HG03520 (cell line): ENCODE measurements around the gene TAC4.

Experiments
- ATAC-seq: cut with Tn5 transposase; IDR thresholded peaks from one replicate; pipeline ENCODE4 v1.9.1; 2021; ENCODE audit warnings: mild to moderate bottlenecking, moderate library complexity; ENCODE audit not compliant: unreplicated experiment

The TAC4 gene, protein sequence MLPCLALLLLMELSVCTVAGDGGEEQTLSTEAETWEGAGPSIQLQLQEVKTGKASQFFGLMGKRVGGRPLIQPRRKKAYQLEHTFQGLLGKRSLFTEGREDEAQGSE

DNA sequence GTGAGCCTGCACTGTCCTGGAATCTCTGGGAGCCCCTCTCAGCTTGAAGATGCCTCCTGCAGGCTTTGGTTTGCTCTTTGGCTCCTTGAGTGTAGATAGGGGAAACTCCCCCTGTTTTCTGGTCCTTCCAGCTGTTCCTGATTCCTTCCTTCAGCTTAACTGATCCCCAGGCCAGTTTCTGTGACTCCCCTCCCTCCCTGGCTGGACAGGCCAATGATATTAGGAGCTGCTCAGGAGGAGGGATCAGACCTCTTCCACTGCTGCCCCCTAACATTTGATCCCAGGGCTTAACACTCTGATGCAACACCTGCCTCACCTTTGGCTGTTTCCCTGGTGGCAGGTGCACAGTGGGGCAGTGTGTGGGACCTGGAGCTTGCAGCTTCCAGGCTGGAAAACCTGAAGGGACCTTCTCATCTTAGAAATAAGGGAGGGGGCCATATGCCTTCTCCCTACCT, at the start of gene TAC4:
TAC4 (minus strand) TSS at position 51 of the 455 bp plus-strand sequence. CDS start 52 bp downstream, outside the sequence.
- no peak for ATAC-seq

DNA sequence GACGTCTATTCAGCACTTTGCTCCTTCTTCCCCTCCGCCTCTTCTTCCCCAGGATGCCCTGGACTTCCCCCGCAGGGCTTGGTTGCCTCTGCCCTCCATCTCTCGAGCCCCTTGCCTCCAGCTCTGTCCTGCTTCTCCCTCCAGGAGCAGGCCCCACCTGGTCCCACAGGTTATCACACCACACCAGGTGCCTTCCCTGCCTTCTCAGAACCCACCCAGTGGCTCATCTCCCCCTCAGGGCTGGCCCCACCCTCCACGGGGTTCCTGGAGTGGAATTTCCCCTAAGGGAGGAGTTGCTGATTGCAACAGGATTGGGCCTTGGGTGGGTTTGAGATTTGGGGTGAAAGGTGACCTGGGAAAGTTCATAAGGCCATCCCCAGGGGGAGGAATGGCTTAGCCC, 49.0 kb upstream of the TAC4 start:
- no peak for ATAC-seq

DNA sequence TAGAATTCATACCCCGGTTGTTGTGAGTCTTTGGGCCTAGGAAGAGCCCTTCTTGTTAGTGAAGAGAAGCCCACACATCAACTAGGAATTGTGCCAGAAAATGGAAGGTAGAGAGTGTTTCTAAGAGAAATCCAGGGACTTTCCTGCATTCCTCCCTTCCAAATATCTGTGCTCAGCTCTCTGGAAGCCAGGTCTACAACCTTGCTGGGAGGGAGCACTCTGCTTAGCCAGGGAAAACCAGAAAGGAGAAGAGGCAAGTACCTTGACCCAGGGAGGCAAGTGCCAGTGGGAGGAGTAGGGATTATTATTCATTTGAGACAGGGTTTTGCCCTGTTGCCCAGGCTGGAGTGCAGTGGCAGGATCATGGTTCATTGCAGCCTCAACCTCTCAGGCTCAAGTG, 48.4 kb upstream of the TAC4 start:
- no peak for ATAC-seq

DNA sequence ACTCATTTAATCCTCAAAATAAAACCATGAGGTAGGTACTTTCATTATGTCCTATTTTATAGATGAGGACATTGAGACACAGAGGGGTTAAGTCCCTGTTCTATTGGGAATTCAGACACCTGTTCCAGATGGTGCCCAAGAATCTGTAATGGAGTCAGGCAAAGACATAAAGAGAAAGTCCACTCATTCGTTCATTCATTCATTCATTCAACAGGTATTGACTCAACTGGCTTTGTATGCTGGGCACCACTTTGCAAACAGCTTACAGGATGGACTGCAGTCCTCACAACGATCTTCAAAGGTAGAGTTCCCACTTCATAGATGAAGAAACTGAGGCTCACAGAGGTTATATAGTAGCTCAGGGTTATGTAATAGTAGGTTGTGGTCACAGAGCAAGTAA, 47.9 kb upstream of the TAC4 start:
- ATAC-seq: no peak

DNA sequence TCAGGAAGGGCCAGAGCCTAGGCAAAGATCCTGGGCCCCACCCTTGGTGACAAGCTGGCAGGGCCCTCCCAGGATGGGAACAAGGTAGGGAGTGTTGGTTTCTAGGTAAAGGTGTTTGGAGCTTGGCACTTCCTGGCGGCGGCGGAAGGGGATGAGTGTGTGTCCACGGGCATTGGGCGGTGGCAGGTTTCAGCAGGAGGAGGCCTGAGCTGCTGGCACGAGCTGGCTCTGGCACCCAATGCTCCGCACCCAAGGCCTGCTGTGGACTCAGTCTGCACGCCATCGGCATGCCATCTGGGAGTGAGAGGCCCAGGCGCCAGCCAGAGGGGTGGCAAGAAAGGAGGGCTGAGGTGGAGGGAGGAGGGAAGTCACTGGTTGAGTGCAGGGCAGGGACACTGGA, 46.9 kb upstream of the TAC4 start:
- no peak for ATAC-seq

DNA sequence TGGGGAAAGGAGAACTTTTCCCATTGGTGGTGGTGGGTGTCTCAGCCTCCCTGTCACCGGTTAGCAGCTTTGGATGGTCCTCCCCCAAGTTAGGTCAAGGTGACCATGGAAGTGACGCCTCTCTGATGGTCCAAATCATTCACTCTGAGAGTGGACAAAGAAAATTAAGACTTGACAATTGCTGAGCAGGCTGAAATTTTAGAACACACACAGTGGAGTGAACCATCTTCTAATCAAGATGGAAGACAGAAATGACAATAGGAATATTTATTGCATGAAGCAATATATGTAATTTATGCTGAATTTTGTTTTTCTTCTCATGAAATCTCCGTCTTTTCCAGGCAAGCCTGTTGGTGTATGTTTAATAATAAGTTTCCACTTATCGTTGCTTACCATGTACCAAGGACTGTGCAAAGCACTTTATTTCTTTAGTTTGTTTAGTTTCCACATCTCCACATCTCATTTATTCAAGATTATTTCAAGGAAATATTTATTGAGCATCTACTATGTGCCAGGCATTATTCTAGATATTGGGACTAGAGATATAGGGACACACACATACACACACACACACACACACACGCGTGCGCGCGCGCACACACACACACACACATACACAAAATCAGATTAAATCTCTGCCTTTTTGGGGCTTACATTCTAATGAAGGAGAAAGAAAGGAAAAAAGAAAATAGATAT, 44.0 kb upstream of the TAC4 start:
- ATAC-seq: no peak

DNA sequence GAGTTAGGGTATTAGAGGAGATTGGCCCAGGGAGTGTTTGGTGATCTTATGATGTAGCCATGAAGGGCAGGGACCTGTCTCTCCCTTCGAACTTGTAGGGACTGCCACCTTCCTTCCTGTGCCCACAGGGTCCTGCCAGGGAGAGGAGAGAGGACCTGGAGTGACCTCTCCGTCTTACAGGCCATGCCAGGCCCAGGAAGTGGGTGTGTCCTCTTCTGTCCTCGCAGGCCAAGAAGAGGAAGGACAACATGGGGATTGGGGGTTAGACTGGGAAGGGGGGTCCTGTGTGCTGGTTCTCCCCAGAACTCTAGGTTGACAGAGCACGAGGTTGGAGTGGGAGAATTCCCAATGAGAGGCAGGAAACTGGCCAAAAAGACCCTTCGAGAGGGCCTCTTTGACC, 43.4 kb upstream of the TAC4 start:
- ATAC-seq: no peak

DNA sequence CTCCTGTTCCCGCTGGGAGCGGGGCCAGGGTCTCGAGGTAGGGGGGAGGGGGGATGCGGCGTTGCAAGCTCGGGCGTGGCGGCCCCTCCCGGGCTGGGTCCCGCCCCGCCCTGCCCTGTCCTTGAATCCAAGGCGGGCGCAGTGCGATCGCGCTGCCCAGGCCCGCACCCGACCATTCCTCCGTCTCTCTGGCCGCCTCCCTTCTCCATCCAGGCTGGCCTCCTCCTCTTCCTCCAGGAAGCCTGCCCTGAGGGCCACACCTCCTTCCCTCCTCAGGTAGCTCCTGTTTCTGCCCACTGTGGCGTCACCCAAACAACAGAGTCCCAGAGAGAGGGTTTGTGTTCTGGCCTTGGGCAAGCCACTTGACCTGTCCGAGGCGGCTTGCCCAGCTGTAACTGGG, 43.0 kb upstream of the TAC4 start:
- ATAC-seq: no peak

DNA sequence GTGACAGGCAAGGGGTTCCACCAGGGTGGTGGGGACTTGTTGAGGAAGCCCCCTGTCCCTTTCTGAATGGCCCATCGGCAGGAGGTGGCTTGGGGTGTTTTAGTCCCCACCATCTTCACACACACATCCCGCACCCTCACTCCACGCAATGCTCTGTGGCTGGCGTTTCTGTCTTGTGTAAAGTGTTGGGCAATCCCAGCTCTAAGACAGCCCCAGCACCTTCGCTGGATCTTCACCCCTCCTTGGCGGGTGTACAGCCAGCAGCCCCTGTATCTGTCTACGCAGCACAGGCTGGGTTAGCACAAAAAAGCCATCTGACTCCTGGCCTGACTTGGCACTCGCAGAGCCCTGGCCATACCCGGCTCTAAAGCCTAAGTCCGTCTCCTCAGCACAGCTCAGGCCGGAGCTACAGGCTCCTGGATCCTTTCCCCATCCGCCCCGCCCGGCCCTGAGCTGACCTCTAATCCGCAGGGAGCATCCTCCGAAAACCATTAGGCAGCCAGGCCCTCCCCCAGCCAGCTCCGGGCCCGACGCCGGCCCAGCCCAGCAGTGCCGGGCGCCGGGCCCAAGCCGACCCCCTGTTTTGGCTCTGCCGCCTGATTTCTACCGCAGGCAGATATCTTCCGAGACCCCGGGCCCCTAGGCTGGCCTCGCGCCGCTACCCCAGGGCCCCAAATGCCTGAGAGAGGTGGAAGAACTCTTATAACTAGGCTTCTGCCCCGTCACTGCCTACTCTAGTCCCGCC, 42.4 kb upstream of the TAC4 start:
- no peak for ATAC-seq

DNA sequence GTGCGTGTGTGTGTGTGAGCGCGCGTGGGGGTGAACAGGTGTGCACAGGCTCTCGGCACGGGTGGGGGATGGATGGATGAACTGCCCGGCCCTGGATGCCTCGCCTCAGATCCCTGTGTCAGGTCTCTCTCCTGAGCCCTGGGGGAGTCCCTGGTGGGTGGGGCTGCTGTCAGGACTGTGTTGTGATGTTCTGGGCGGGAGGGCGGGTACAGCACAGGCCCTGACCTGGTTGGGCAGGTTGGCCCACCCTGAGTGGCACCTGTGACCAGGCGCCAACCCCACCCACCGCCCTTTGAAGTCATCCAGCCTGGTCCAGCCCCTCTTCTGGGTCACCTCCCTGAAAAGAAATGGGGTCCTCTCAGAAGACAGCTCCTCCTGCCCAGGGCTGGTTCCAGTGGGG, 41.6 kb upstream of the TAC4 start:
- ATAC-seq: no peak

DNA sequence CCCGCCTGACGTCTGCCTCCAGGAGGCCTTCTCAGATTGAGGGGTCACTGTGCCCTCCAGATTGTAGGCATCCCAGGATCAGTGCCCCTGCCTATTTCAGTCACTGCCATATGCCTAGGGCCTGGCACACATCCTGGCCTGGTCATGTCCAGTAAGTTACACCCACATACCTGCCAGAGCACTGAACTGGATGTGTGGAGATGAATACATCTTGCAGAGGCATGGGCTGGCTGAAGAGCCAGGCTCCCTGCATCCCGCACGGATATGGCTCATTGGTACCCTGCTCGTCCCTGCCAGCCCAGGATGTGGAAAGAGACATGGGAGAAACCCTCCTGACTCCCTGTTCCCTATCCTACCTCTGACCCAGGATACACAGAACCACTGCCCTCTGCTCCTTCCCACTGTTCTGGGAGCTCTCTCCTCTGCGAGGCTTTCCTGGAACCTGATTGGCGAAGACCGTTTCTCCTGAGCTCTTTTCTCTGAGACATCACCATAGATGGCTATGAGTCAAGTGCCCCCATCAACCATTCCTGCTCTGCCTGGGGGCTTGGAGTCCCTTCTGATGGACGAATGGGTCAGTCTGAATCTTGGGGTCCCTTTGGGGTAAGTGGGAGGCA, 40.0 kb upstream of the TAC4 start:
- no peak for ATAC-seq

DNA sequence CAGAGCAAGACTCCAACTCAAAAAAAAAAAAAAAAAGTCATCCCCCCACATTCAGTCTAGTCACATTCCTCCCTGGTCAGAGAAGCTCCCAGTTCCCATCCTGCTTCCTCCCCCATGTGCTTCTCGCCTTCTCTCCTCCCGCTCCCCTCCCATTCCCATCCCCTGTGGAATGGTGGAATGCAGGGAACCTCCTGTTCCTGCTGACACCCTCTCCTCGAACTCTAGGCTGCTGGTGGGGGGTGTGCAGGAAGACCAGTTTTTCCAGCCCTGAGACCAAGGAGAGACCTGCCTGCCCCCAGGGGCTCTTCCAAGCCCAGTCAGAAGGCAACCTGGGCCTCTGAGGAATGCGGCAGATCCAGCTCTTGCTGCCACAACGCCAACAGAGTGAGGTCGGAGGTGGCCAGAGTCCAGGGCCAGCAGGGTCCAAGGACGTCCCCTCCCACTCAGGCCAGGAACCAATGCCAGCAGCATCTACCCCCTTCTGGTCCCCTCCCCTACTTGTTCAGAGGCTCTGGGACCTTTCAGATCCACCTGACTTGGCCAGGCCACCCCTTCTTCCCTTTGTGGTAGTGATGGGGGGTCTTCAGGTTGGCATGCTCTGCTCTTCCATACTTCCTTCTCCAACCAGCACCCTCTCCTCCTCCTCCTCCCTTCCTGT, 39.3 kb upstream of the TAC4 start:
- ATAC-seq: no peak

DNA sequence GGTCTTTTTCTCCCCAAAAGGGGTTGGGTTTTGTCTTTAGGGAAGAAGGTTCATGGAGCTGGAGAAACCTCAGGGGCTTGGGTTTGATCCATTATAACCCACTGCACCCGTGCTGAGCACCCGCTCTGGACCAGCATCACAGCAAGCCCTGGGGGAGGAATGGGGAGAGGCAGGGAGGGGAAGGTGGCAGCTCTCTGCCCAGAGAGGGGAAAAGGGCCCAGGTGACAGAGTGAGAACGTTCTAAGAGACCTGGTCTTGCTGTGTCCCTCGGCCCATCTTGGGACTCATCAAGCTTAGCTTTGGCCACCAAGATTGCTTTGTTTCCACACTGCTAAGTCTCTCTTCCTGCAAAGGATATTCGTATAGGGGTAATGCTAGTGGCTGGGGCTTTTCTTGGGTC, 38.2 kb upstream of the TAC4 start:
- no peak for ATAC-seq

DNA sequence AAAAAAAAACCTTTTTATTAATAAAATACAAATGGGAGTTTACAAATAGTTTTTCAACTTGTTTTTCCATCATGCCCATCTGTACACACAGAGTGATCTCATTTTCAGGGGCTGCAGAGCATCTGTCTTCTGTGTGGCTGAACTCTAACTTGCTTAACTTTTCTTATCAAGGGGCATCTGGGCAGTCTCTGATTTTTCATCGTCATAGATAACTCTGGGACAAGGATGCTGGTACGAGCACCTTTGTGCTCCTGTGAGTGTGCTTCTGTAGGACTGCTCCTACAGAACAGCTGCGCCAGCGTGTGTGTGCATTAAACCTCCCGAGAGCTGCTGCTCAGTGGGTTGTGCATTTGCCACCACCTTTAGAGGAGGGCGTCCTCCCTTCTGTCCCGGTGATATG, 34.6 kb upstream of the TAC4 start:
- ATAC-seq: no peak

DNA sequence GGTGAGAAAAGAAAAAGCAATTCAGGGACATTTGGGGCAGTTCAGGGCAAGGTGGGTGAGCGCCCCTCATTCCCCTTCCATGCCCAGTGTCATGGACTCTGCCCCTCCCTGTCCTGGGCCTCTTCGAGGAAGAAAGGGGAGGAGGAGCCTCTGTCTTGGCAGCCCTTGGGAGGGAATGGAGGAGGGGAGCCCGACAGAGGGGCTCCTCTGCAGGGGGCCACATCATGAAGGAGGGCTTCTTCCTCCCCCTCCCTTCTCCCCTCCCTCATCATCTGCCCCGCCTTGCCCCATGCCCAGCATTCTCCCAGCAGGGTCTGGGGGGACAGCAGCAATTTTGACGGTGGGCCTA, 33.2 kb upstream of the TAC4 start:
- no peak for ATAC-seq

DNA sequence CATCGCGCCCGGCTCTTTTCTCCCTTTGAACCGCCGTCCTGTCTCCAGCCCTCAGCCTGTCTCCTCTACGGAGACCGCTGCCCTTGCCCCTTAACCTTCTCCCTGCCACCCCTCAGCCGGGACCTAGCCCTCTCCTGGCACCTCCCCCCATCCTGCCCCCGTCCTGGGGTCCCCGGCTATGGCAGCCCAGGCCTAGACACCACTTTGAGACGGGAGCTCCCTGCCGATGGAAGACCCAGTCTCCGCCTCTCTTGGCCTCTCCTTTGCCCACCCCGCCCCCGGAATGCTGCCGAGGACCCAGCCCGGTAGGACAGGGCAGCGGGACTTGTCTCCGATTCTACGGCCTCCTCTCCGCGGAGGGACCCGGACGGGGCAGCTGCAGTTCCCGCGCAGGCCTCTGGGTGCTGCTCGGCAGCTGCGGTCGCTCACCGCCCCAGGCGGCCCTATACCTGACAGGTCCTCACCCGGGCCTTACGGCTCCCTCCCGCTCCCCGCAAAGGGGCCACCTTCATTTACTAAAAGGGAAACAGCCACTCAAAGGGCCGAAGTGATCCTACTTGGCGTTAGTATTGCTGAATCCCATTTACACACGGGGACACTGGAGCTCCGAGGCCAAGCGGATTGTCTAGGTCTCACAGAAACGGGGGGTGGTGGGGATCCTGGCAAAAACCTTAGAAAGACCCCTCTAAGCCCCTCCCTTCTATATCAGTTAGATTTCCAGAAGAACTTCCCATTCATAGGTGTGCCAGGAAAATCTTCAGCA, 32.6 kb upstream of the TAC4 start:
- peak; percentile 67 for ATAC-seq

DNA sequence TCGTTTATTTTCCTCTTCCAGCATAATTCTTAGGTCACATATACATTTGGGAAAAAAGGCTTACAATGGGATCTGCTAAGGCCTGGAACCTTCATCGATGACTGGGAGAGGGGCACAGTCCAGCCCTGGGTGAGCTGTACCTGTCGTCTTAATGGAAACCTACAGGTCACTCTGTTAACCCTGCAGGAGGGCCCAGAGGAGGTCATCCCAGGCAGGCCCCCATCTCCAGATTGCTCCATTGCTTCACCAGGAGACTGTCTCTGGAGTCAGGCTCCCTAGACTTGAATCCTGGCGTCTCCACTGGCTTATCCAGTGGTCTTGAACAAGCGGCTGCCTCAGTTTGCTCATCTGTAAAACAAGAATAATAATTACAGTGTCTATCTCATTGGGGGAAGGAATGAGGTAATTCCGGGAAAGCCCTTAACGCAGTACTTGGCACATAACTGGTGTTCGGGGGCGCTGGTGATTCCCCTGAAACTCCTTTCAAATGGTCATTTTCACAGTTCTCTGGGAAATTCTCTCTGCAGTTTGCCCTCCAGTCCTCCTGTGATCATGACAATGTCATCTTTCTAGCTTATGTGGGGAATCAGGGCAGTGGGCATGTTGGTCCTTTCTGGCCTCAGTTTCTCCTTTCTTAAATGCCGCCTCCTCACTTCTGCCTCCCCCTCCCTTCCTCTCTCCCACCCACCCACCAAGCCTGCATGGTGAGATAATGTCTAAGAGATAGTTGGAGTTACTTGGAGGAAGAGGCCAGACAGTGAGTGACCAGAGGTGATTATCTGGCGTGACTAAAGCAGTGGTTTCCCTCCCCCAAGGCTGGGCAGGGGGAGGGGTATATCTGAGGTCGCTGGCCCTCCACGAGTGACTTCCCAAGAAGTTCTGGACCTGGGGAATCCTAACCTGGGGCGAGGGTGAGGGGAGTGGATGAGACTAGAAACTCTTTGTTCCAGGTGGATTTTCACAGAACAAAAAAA, 31.3 kb upstream of the TAC4 start:
- ATAC-seq: no peak

DNA sequence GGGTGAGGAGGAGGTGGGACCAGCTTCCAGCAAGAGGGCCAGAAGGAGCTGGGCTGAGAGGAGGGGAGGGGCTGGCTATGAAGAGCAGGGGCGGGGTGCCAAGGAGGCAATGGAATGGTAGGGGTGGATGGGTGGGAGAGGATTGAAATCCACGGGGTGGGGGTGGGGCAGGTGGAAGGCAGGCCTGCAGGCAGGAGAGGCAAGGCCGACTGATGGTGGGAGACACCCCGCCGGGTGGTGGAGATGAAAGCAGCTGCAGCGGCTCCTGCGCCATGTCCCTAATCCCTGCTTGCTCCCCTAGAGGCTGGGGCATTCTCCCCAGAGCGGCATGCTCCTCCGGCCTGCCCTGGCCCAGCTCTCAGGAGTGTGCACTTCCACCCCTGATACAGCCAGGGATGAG, 27.8 kb upstream of the TAC4 start:
- no peak for ATAC-seq

DNA sequence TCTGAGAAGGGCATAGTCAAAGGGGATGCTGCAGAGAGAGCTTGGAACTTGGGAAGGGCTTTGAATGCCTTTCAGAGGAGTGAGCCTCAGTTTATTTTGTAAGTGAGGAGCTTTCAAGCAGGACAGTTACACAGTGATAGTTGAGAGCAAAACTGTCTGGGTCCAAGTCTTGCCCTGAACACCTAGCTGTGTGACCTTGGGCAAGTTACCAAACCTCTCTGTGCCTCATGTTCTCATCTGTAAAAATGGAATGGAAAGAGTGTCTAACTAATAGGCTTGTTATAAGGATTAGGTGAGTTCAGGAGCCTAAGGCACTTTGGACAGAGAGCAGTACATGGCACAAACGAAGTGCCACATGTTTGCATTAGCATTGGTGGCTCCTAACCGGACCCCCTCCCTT, 27.0 kb upstream of the TAC4 start:
- no peak for ATAC-seq

DNA sequence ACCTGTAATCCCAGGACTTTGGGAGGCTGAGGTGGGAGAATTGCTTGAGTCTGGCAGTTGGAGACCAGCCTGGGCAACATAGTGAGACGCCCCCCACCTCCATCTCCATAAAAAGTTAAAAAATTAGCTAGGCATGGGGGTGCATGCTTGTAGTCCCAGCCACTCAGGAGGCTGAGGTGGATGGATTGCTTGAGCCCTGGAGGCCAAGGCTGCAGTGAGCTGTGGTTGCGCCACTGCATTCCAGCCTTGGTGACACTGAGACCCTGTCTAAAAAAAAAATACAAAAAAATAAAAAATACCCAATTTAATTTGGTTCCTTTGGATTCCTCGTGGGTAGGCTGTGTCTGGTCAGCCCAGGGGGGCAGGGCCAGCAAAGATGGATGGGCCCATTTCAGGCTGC, 26.1 kb upstream of the TAC4 start:
- ATAC-seq: no peak
